Natural killer cell (primary cell): ENCODE data around the gene LRRIQ3. TPM values are rescaled to one million over a fixed set of nuclear protein-coding genes. Genes with fewer than 3 reads are reported as not detected.

ENCODE experiments used
- ATAC-seq, 3 donors: fragments of 150-1000 bp in 2 of 3; fragments of 200-7000 bp in 1 of 3; cut with Tn5 transposase; 1 replicate in 1 of 3; 2 replicates in 2 of 3; pipeline ENCODE4 v1.10.0; 2021; ENCODE audit warnings: mild to moderate bottlenecking in 2 of 3, moderate library complexity in 2 of 3
- DNase-seq, 2 donors: peaks; one replicate each; pipeline versions ENCODE4 v3.0.0 to v3.0.0-alpha.2; 2013 to 2021; ENCODE audit warnings: mixed read lengths in 1 of 2
- H3K27ac ChIP-seq: one replicate; pipeline ENCODE4 v1.5.1; 2013; ENCODE audit warnings: mild to moderate bottlenecking, low read length
- H3K27me3 ChIP-seq: one replicate; pipeline ENCODE4 v1.6.1; 2013; ENCODE audit warnings: low read length; ENCODE audit not compliant: control insufficient read depth, insufficient read depth
- H3K36me3 ChIP-seq: one replicate; pipeline ENCODE4 v1.6.1; 2013; ENCODE audit warnings: low read length; ENCODE audit not compliant: control insufficient read depth, insufficient read depth
- H3K4me1 ChIP-seq: one replicate; pipeline ENCODE4 v1.6.1; 2013; ENCODE audit warnings: low read length; ENCODE audit not compliant: control insufficient read depth, insufficient read depth
- H3K4me3 ChIP-seq: one replicate; pipeline ENCODE4 v1.5.1; 2013; ENCODE audit warnings: low read length
- H3K9me3 ChIP-seq: one replicate; pipeline ENCODE4 v1.6.1; 2013; ENCODE audit warnings: low read length; ENCODE audit not compliant: control insufficient read depth, insufficient read depth
- H3K27ac Mint-ChIP-seq, 2 donors: one replicate each; pipeline ENCODE4 v1.8.0; 2022; ENCODE audit warnings: mild to moderate bottlenecking in 2 of 2, mixed read lengths in 2 of 2, moderate library complexity in 1 of 2
- H3K27me3 Mint-ChIP-seq, 2 donors: one replicate each; pipeline ENCODE4 v1.8.0; 2022; ENCODE audit warnings: low read depth in 2 of 2, mixed read lengths in 2 of 2
- H3K36me3 Mint-ChIP-seq: one replicate; pipeline ENCODE4 v1.8.0; 2022; ENCODE audit warnings: mixed read lengths
- H3K4me1 Mint-ChIP-seq, 2 donors: one replicate each; pipeline ENCODE4 v1.8.0; 2022; ENCODE audit warnings: mixed read lengths in 2 of 2
- H3K4me3 Mint-ChIP-seq: one replicate; pipeline ENCODE4 v1.8.0; 2022; ENCODE audit warnings: mild to moderate bottlenecking, moderate library complexity, mixed read lengths
- H3K9me3 Mint-ChIP-seq, 2 donors: one replicate each; pipeline ENCODE4 v1.8.0; 2022; ENCODE audit warnings: mixed read lengths in 2 of 2
- WGBS: methylation state at CpG from one replicate; pipeline ENCODE4 v1.1.7; 2013; ENCODE audit warnings: missing lambda C conversion rate; ENCODE audit not compliant: insufficient coverage; 5-methylcytosine and 5-hydroxymethylcytosine counted together
- intact Hi-C: fragments of 100-400 bp; cut with micrococcal nuclease; formaldehyde crosslinking; loops from one replicate; pipeline ENCODE4 v1.14.2; 2022
- total RNA-seq, 4 donors: library from RNA; stranded (reverse); fragments of 120-200 nt in 1 of 4; gene quantifications; one replicate each; pipeline versions ENCODE4 v1.2.3 to v1.2.4, GENCODE V29; 2013 to 2022
- TF ChIP-seq, protein P1 (sequence below): fragments of 200-600 bp; IDR thresholded peaks from one replicate; pipeline ENCODE4 v1.8.0; 2022; ENCODE audit warnings: antibody characterized with exemption

LRRIQ3 gene
- total RNA-seq: under 1 TPM; 0.16 to 0.85 (median 0.59) TPM
- 2.0 TPM for total RNA-seq (2013)

GRCh38 chr1:74197657-74198552, at the start of gene LRRIQ3, which contains the start of gene FPGT:
TSS of gene LRRIQ3 (minus strand) at chr1:74198176. CDS start at chr1:74183684, 14,492 bp downstream.
TSS of gene FPGT (plus strand) at chr1:74198242. CDS start at chr1:74198279, 37 bp downstream.
- TF ChIP-seq, protein P1, sequence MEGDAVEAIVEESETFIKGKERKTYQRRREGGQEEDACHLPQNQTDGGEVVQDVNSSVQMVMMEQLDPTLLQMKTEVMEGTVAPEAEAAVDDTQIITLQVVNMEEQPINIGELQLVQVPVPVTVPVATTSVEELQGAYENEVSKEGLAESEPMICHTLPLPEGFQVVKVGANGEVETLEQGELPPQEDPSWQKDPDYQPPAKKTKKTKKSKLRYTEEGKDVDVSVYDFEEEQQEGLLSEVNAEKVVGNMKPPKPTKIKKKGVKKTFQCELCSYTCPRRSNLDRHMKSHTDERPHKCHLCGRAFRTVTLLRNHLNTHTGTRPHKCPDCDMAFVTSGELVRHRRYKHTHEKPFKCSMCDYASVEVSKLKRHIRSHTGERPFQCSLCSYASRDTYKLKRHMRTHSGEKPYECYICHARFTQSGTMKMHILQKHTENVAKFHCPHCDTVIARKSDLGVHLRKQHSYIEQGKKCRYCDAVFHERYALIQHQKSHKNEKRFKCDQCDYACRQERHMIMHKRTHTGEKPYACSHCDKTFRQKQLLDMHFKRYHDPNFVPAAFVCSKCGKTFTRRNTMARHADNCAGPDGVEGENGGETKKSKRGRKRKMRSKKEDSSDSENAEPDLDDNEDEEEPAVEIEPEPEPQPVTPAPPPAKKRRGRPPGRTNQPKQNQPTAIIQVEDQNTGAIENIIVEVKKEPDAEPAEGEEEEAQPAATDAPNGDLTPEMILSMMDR: no peak
- H3K4me3 Mint-ChIP-seq: peak within 1 kb of the TSS; percentile 95
- peaks cover 18 to 25% of the 10 kb centered on the region in 2 donors for H3K4me1 Mint-ChIP-seq
- peaks cover 0 to 8% of the 10 kb centered on the region in 2 donors for H3K27me3 Mint-ChIP-seq
- Histone ChIP-seq H3K4me1 (peaks cover 4% of the 10 kb centered on the region), H3K9me3 (no peaks in the 10 kb centered on the region), H3K27me3 (no peaks in the 10 kb centered on the region), H3K4me3 (peak within 1 kb of the TSS; percentile 75), H3K36me3 (peaks cover 3% of the 10 kb centered on the region), H3K27ac (peak within 1 kb of the TSS; percentile 82)
- no peaks in the 10 kb centered on the region for H3K36me3 Mint-ChIP-seq
- no peaks in the 10 kb centered on the region for H3K9me3 Mint-ChIP-seq
- intact Hi-C loops: loop anchor here (5.0 kb wide), 2 partner anchors 534 to 1916 kb away; partner anchors contain the start of genes CRYZ, NEGR1 and TYW3
- 4% methylated on average over 40 of the region's 41 CpGs for WGBS
- peak; percentile 97 to 100 (median 97) for ATAC-seq
- H3K27ac Mint-ChIP-seq: peak within 1 kb of the TSS; percentile 92 to 93
- peak; percentile 92 to 98 for DNase-seq

DNA sequence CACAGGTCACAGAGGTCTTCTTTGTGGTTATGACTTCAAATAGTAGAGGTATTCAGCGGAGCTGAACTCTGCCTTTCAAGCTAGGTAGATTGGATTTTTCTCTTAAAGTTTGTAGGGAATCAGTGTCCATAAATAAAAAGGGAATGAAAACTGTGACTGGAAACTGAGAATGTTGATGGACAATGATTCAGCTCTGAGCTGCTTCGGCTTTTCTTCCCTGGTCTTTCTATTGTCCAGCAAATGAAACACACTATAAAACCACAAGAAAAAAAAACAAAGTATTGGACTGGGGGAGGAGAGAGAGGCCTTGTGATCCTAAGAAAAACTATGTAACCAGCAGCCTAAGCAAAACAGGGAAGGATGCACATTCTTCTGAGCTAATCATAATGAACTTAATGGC, 48.3 kb upstream of the LRRIQ3 start:
- Mint-ChIP-seq H3K36me3 (no peaks in the 10 kb centered on the region), H3K4me3 (no peak overlapping the region), H3K27me3 (no peaks in the 10 kb centered on the region), H3K9me3 (peaks cover 3 to 8% of the 10 kb centered on the region in 2 donors), H3K4me1 (no peaks in the 10 kb centered on the region), H3K27ac (no peak overlapping the region)
- intact Hi-C loops: no loop called here
- DNase-seq (no peak), ATAC-seq (no peak)
- H3K27me3 ChIP-seq: no peaks in the 10 kb centered on the region
- WGBS: 89% methylated on average over 1 of the region's 2 CpGs
- no peak overlapping the region for H3K4me3 ChIP-seq
- no peaks in the 10 kb centered on the region for H3K36me3 ChIP-seq
- H3K27ac ChIP-seq: no peak overlapping the region
- H3K4me1 ChIP-seq: no peaks in the 10 kb centered on the region
- H3K9me3 ChIP-seq: no peaks in the 10 kb centered on the region
- TF ChIP-seq, protein P1: no peak

DNA sequence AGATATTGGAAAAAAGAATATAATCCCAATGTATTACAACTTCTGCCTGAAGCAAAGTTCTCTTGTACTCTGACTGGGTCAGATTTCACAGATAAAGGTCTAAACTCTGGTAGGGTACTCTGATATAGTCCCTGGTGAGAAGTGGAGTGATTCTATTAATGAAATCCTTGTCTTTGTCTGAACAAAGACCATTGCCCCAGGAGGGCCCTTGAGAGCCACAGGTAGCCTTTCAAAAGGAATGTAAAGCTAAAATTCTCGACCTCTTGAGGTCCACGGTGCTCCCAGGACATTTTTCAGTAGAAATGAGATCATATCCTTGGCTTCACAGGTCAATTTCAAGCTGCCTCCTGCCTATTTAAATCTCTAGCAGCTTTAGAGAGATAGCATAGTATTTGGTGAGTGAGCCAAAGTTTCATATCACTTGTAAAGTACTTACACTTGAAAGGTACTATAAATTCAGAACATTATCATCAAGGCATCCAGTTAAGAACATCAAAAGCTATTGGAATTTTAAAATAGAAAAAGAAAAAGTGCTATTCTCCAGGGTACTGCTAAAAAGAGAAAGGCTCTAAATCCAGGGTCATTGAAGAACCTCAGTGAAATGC, 47.3 kb upstream of the LRRIQ3 start:
- no peaks in the 10 kb centered on the region for H3K9me3 ChIP-seq
- H3K4me3 Mint-ChIP-seq: no peak overlapping the region
- H3K27me3 Mint-ChIP-seq: no peaks in the 10 kb centered on the region
- H3K36me3 ChIP-seq: no peaks in the 10 kb centered on the region
- no peaks in the 10 kb centered on the region for H3K4me1 Mint-ChIP-seq
- H3K27ac ChIP-seq: no peak overlapping the region
- TF ChIP-seq, protein P1: no peak
- ATAC-seq: no peak
- 19% methylated on average over 2 of the region's 2 CpGs for WGBS
- intact Hi-C loops: no loop called here
- no peaks in the 10 kb centered on the region for H3K27me3 ChIP-seq
- DNase-seq: no peak
- H3K9me3 Mint-ChIP-seq: peaks cover 3 to 8% of the 10 kb centered on the region in 2 donors
- no peak overlapping the region for H3K27ac Mint-ChIP-seq
- H3K4me1 ChIP-seq: no peaks in the 10 kb centered on the region
- H3K4me3 ChIP-seq: no peak overlapping the region
- H3K36me3 Mint-ChIP-seq: no peaks in the 10 kb centered on the region
